GM21737 (cell line): ENCODE results near the gene SH3RF1.

Experiments
- ATAC-seq: cut with Tn5 transposase; IDR thresholded peaks from one replicate; pipeline ENCODE4 v1.9.1; 2021; ENCODE audit warnings: mild to moderate bottlenecking, moderate library complexity; ENCODE audit not compliant: unreplicated experiment

SH3RF1 gene

DNA sequence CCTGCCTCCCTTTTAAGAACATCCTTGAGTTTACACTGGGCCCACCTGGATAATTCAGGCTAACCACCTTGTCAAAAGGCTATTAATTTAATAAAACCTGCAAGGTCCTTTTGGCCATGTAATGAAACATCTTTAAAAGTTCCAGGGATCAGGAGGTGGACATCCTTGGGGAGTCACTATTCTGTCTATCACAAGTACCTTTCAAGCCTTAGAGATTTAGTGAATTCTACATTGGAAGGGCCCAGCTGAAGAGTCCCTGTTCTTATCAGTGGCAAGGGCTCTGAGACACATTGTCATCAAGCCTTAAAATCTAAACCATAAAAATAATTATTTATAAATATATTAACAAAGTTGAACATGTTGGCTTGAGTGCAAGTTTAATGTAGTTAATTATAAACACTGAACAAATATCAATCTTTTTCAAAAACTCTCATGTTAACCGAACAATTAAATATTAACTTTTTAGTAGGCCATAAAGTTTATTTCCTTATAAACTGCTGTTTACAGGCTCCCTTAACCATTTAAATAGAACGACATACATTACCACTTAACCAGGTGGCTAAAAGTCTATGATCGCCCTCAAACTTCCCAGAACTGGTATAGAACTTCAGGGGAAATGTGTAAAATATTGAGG is 156.3 kb downstream of the SH3RF1 start:
- no peak for ATAC-seq

DNA sequence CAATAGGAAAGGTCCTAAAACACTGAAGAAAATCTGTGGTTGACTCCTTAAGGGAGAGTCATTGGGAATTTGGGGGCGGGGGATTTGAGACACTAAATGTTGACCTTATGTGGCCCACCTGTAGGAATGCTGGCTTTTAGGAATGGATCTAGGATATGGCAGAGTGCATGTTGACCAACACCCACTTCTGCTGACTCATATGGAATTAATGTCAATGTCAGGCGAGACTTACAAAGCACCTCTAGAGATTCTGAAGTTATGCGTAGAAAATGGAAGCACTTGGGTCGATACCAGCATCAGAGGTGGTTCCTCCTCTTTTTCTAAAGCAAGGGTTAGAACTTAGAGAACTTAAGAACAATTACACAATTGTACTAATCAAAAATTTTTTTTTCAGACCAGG is 160.1 kb downstream of the SH3RF1 start:
- no peak for ATAC-seq

- ATAC-seq, result no peak
Measured at GRCh38 chr4:169109035-169109675, 161.6 kb downstream of the SH3RF1 start.

GRCh38 chr4:169108303-169108702 is 162.5 kb downstream of the SH3RF1 start:
- ATAC-seq, result no peak

DNA sequence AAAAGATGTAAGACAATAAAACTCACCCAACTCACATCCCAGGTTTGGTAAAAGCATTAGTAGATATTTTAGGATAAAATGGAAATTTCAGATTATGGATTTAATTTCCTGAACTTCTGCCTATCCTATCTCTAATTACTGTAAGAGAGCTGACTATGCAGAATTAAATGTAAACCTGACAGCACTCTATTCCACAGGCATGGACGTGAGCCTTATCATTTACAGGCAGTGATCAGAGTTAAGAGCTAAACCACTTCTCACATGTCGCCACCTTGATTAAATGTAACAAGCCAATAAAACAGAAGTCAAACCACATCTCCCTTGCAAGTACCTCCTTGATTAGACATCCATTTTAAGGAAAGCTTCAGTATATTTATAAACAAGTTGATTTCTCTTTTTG is 163.2 kb downstream of the SH3RF1 start:
- ATAC-seq, result no peak

GRCh38 chr4:169106696-169107229 is 164.0 kb downstream of the SH3RF1 start:
- ATAC-seq, result no peak

DNA sequence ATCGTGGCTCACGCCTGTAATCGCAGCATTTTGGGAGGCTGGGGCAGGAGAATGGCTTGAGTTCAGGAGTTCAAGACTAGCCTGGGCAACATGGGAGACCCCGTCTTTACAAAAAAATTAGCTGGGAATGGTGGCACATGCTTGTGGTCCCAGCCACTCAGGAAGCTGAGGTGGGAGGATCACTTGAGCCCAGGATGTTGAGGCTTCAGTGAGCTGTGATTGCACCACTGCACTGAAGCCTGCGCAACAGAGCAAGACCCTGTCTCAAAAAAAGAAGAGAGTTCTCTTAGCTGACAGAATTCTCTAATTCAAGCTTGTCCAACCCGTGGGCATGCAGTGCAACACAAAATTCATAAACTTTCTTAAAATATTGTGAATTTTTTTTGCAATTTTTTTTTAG is 165.1 kb downstream of the SH3RF1 start:
- ATAC-seq, result no peak

GRCh38 chr4:169103966-169104412 is 166.8 kb downstream of the SH3RF1 start:
- ATAC-seq, result no peak

DNA sequence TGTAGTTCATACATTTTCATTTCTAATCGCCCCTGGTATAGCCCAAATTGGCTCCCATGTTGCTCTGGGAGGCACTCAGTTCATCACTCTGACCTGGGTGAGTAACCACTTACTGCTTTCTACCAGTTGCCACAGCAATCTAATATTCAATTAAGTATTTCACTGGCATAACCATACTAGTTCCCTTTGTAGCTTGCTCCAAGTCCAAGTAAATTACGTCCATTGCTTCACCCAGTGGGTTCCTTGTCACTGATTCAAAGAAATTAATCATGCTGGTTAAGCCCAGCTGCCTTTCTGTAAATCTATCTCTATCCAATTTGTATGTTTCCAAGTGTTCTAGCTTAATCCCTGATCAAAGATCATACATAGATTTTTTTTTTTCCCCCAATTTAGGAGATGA is 168.7 kb downstream of the SH3RF1 start:
- no peak for ATAC-seq

- no peak for ATAC-seq
Measured at GRCh38 chr4:169100670-169101101, 170.1 kb downstream of the SH3RF1 start.

GRCh38 chr4:169099771-169100180 is 171.0 kb downstream of the SH3RF1 start:
- peak; percentile 47 for ATAC-seq

- ATAC-seq, result peak; percentile 1
Measured at GRCh38 chr4:169098969-169099690, 171.6 kb downstream of the SH3RF1 start.

DNA sequence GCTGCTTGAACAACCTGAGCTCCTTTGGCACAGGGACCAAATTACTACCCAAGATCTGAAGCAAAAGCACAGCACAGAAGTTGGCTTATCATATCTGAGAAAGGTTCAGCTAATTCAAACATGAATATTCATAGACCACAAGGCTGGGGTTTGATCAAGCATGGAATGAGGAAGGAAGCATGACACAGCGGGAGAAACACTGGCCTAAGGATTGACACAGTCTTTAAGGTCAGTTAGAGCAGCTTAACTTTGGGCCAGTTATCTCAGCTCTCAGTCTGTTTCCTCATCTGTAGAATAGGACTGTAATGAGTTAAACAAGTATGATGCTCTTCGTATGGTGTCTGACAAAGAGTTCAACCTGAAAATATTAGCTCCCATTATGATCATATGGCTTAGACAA is 172.2 kb downstream of the SH3RF1 start:
- ATAC-seq, result peak; percentile 48

DNA sequence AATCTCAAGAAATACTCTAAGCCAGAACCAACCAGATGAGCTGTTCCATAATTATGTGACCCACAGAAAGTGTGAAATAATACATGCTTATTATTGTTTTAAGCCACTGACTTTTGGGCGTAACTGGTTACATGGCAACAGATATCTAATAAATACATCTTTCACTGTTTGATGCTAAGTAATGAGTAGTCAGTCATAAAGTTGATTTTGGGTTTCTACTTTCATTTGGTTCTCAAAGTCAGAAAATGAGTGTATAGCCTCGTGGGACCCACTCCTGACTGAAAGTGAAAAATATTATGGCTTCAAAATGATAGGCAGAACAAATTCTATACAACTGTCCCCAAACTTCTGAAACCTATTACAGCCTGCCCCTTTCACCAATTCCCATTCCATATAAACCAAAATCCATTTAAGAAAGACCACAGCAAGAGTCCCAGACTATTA is 172.7 kb downstream of the SH3RF1 start:
- ATAC-seq, result peak; percentile 39

- ATAC-seq, result no peak
Measured at GRCh38 chr4:169096221-169096620, 174.5 kb downstream of the SH3RF1 start.

DNA sequence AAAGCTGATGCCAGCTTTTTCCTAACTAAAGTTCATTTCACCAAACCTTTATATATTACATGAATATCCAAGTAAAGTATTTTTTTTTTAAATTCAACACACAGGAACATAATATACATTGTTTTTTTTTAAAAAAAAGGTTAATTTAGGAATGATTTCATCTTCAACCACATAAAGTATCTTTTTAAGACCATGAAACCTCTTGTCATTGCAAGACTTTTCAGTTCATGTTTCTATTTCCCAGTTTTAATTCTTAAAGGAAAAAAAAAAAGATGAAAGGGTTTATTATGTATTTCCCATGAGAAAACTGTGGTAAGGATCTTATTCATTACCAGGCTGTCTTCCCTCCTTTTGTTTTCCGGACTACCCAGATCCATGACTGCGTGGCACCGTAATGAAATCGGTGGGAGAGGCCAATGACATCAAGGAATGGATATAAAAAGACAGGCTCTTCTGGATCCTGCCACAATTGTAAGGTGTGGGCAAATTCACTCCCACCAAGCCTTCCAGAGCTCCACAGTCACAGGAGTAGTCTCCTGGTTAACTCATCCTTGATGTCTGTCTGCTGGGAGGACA is 176.0 kb downstream of the SH3RF1 start:
- no peak for ATAC-seq

- ATAC-seq, result no peak
Measured at GRCh38 chr4:169092889-169093522, 177.8 kb downstream of the SH3RF1 start.

DNA sequence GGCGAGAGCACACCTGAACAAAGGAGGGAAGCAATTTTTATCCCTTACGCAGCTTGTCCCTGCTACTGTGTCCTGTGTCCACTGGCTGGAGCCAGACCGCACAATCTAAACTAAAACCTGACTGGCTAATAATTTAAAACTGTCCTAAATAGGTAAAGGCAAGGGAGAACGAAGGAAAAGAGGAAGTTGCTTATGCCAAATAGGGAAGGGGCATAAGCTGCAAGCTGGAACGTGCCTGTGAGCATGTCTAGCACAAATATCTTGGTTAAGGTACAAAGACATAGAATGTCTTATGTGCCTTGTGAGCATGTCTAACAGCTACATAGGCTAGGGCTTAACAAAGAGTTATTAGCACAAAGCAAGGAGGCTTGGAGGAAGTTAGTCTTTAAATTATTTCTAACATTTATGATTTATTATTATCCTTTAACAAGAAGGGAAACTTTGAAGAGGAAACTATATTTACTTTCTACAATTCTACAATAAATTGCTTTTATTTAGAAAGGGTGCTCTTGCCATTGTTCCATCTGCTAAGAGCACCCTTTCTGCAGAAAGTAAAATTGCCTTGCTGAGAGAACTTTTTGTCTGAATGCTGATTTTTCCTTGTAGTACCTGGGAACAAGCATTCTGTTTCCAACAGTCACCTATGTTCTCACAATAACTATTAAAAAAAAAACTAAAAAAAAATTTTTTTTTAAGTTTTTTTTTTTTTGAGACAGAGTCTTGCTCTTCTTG is 180.1 kb downstream of the SH3RF1 start:
- ATAC-seq, result no peak

GRCh38 chr4:169089004-169089403 is 181.8 kb downstream of the SH3RF1 start:
- no peak for ATAC-seq

- no peak for ATAC-seq
Measured at GRCh38 chr4:169084954-169085353, 185.8 kb downstream of the SH3RF1 start.
